GM23338 (cell line): ENCODE results near the gene COLEC12. TPM values are rescaled to one million over a fixed set of nuclear protein-coding genes. Genes with fewer than 3 reads are reported as not detected.

ENCODE experiments used
- ATAC-seq: fragments of 200-7000 bp; cut with Tn5 transposase; 3 replicates; pipeline ENCODE4 v1.9.1; 2020
- DNase-seq: peaks from one replicate; pipeline ENCODE4 v3.0.0-alpha.2; 2015; ENCODE audit warnings: low spot score
- H2AFZ ChIP-seq: fragments of 200-600 bp; sonication (generic); 2 replicates; pipeline ENCODE4 v1.8.0; 2016; ENCODE audit warnings: antibody characterized with exemption, mild to moderate bottlenecking, moderate library complexity
- H3F3A ChIP-seq: fragments of 200-600 bp; sonication (generic); replicated peaks from 2 replicates; pipeline ENCODE4 v1.8.0; 2017; ENCODE audit warnings: antibody characterized with exemption, mixed run types, low read depth
- H3K27ac ChIP-seq: fragments of 200-600 bp; sonication (generic); 2 replicates; pipeline ENCODE4 v1.6.1; 2016; ENCODE audit warnings: low read depth
- H3K27me3 ChIP-seq: fragments of 200-600 bp; sonication (generic); 2 replicates; pipeline ENCODE4 v1.8.0; 2016; ENCODE audit warnings: mild to moderate bottlenecking, mixed run types, moderate library complexity; ENCODE audit not compliant: insufficient read depth
- H3K36me3 ChIP-seq: fragments of 200-600 bp; sonication (generic); 2 replicates; pipeline ENCODE4 v1.8.0; 2016; ENCODE audit warnings: mild to moderate bottlenecking; ENCODE audit not compliant: insufficient read depth
- H3K4me1 ChIP-seq: fragments of 200-600 bp; sonication (generic); 2 replicates; pipeline ENCODE4 v1.8.0; 2016; ENCODE audit warnings: mild to moderate bottlenecking, moderate library complexity; ENCODE audit not compliant: insufficient read depth
- H3K4me2 ChIP-seq: fragments of 200-600 bp; sonication (generic); 2 replicates; pipeline ENCODE4 v1.7.1; 2017; ENCODE audit warnings: mixed run types
- H3K4me3 ChIP-seq: fragments of 200-600 bp; sonication (generic); 2 replicates; pipeline ENCODE4 v1.6.1; 2016; ENCODE audit warnings: mixed run types
- H3K79me2 ChIP-seq: fragments of 200-600 bp; sonication (generic); replicated peaks from 2 replicates; pipeline ENCODE4 v1.8.0; 2017; ENCODE audit warnings: mild to moderate bottlenecking; ENCODE audit not compliant: insufficient read depth
- H3K9me2 ChIP-seq: fragments of 200-600 bp; sonication (generic); 2 replicates; pipeline ENCODE4 v1.8.0; 2017; ENCODE audit not compliant: insufficient read depth
- H4K20me1 ChIP-seq: fragments of 200-600 bp; sonication (generic); replicated peaks from 2 replicates; pipeline ENCODE4 v1.8.0; 2017; ENCODE audit warnings: mild to moderate bottlenecking; ENCODE audit not compliant: insufficient read depth
- H3K27ac Mint-ChIP-seq: 2 replicates; pipeline ENCODE4 v1.8.0; 2020; ENCODE audit warnings: inconsistent platforms, mild to moderate bottlenecking, moderate library complexity, mixed read lengths
- H3K27me3 Mint-ChIP-seq: 3 replicates; pipeline ENCODE4 v1.8.0; 2022; ENCODE audit warnings: low read depth, mild to moderate bottlenecking, moderate library complexity, mixed read lengths, inconsistent platforms; ENCODE audit not compliant: insufficient read depth, poor library complexity
- H3K36me3 Mint-ChIP-seq: 3 replicates; pipeline ENCODE4 v1.8.0; 2021; ENCODE audit warnings: low read depth, mild to moderate bottlenecking, inconsistent platforms, moderate library complexity, mixed read lengths
- H3K4me1 Mint-ChIP-seq: 3 replicates; pipeline ENCODE4 v1.8.0; 2020; ENCODE audit warnings: mild to moderate bottlenecking, inconsistent platforms, mixed read lengths
- H3K4me3 Mint-ChIP-seq: 3 replicates; pipeline ENCODE4 v1.8.0; 2021; ENCODE audit warnings: moderate library complexity, mild to moderate bottlenecking, inconsistent platforms, mixed read lengths
- H3K9me3 Mint-ChIP-seq: 3 replicates; pipeline ENCODE4 v1.8.0; 2020; ENCODE audit warnings: moderate library complexity, mild to moderate bottlenecking, inconsistent platforms, mixed read lengths
- ETS1 ChIP-seq: IDR thresholded peaks from 2 replicates; pipeline ENCODE4 v1.6.1; 2016; ENCODE audit warnings: antibody characterized with exemption
- NANOG ChIP-seq: IDR thresholded peaks from 2 replicates; pipeline ENCODE4 v1.6.1; 2016; ENCODE audit warnings: antibody characterized with exemption, borderline replicate concordance
- ZNF331 ChIP-seq: fragments of 250-450 bp; sonication (Bioruptor Pico); IDR thresholded peaks from 2 replicates; pipeline ENCODE4 v1.5.0; 2020; ENCODE audit warnings: low read depth, mild to moderate bottlenecking, moderate library complexity
- polyA plus RNA-seq: library from polyadenylated mRNA; unstranded; fragments of >200 nt; fragmentation: Nextera tagmentation; extraction: Ambion mirVana; gene quantifications from 2 replicates; pipeline ENCODE4 v1.2.1, GENCODE V29; 2016
- total RNA-seq: library from RNA; depleted of rRNA; stranded (reverse); fragments of >200 nt; shearing (Covaris generic); gene quantifications from 2 replicates; pipeline ENCODE4 v1.2.3, GENCODE V29; 2014
- TF ChIP-seq, protein P1 (sequence below): fragments of 250-450 bp; sonication (Bioruptor Pico); IDR thresholded peaks from 2 replicates; pipeline ENCODE4 v1.5.0; 2020; ENCODE audit warnings: mild to moderate bottlenecking, moderate library complexity

Gene COLEC12
- total and polyA plus RNA-seq, 2 experiments from 2014 or later, result 1.1 to 3.2 TPM

DNA sequence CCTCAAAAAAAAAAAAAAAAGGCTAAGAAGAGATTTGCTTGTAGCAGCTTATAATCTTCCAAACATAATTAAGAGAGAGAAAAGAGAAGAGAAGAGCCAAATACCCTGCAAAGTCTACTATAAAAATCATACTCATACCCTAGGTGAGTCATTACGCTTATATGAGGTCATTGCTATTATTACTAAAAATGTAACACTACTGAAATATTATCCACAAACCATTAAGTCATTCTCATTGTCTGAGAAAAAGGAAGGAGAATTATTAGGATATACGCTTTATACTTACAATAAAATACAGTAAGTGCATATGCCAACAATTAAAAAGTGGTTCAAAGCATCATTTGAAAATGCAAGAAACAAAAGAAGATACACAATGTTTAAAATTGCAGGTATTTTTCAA is 66.5 kb downstream of the COLEC12 start (continued):
- TF ChIP-seq, protein P1, sequence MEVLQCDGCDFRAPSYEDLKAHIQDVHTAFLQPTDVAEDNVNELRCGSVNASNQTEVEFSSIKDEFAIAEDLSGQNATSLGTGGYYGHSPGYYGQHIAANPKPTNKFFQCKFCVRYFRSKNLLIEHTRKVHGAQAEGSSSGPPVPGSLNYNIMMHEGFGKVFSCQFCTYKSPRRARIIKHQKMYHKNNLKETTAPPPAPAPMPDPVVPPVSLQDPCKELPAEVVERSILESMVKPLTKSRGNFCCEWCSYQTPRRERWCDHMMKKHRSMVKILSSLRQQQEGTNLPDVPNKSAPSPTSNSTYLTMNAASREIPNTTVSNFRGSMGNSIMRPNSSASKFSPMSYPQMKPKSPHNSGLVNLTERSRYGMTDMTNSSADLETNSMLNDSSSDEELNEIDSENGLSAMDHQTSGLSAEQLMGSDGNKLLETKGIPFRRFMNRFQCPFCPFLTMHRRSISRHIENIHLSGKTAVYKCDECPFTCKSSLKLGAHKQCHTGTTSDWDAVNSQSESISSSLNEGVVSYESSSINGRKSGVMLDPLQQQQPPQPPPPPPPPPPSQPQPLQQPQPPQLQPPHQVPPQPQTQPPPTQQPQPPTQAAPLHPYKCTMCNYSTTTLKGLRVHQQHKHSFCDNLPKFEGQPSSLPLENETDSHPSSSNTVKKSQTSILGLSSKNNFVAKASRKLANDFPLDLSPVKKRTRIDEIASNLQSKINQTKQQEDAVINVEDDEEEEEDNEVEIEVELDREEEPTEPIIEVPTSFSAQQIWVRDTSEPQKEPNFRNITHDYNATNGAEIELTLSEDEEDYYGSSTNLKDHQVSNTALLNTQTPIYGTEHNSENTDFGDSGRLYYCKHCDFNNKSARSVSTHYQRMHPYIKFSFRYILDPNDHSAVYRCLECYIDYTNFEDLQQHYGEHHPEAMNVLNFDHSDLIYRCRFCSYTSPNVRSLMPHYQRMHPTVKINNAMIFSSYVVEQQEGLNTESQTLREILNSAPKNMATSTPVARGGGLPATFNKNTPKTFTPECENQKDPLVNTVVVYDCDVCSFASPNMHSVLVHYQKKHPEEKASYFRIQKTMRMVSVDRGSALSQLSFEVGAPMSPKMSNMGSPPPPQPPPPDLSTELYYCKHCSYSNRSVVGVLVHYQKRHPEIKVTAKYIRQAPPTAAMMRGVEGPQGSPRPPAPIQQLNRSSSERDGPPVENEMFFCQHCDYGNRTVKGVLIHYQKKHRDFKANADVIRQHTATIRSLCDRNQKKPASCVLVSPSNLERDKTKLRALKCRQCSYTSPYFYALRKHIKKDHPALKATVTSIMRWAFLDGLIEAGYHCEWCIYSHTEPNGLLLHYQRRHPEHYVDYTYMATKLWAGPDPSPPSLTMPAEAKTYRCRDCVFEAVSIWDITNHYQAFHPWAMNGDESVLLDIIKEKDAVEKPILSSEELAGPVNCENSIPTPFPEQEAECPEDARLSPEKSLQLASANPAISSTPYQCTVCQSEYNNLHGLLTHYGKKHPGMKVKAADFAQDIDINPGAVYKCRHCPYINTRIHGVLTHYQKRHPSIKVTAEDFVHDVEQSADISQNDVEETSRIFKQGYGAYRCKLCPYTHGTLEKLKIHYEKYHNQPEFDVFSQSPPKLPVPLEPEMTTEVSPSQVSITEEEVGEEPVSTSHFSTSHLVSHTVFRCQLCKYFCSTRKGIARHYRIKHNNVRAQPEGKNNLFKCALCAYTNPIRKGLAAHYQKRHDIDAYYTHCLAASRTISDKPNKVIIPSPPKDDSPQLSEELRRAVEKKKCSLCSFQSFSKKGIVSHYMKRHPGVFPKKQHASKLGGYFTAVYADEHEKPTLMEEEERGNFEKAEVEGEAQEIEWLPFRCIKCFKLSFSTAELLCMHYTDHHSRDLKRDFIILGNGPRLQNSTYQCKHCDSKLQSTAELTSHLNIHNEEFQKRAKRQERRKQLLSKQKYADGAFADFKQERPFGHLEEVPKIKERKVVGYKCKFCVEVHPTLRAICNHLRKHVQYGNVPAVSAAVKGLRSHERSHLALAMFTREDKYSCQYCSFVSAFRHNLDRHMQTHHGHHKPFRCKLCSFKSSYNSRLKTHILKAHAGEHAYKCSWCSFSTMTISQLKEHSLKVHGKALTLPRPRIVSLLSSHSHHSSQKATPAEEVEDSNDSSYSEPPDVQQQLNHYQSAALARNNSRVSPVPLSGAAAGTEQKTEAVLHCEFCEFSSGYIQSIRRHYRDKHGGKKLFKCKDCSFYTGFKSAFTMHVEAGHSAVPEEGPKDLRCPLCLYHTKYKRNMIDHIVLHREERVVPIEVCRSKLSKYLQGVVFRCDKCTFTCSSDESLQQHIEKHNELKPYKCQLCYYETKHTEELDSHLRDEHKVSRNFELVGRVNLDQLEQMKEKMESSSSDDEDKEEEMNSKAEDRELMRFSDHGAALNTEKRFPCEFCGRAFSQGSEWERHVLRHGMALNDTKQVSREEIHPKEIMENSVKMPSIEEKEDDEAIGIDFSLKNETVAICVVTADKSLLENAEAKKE (CRISPR knock-in tag), result no peak
- TF ChIP-seq NANOG (no peak), ZNF331 (CRISPR knock-in tag) (no peak)

GRCh38 chr18:433298-433697 is 67.2 kb downstream of the COLEC12 start:
- Histone ChIP-seq H4K20me1 (no peaks in the 10 kb centered on the region), H3F3A (no peaks in the 10 kb centered on the region), H3K9me2 (peaks cover under 1% of the 10 kb centered on the region; the same call in 1 of the 2 replicates), H3K36me3 (no peaks in the 10 kb centered on the region), H3K27ac (no peak overlapping the region), H3K4me2 (no peak overlapping the region), H3K27me3 (no peaks in the 10 kb centered on the region), H3K79me2 (no peaks in the 10 kb centered on the region), H2AFZ (no peak overlapping the region), H3K4me3 (no peak overlapping the region), H3K4me1 (no peaks in the 10 kb centered on the region)
- Mint-ChIP-seq H3K27me3 (no peaks in the 10 kb centered on the region), H3K9me3 (no peaks in the 10 kb centered on the region), H3K27ac (no peak overlapping the region), H3K4me3 (no peak overlapping the region), H3K36me3 (no peaks in the 10 kb centered on the region), H3K4me1 (no peaks in the 10 kb centered on the region)
- ATAC-seq, result peak; percentile 43; the same call in 1 of the 3 replicates
- DNase-seq, result no peak
- TF ChIP-seq, protein P1 (CRISPR knock-in tag), result no peak
- TF ChIP-seq ZNF331 (CRISPR knock-in tag), result no peak
- no peak for TF ChIP-seq ETS1
